PC-3 (cell line): ENCODE results near the gene IQCN. TPM values are rescaled to one million over a fixed set of nuclear protein-coding genes. Genes with fewer than 3 reads are reported as not detected.

ENCODE experiments used
- ATAC-seq: fragments of 200-7000 bp; cut with Tn5 transposase; 2 replicates; pipeline ENCODE4 v1.9.1; 2020; ENCODE audit warnings: mild to moderate bottlenecking, moderate library complexity
- BruUV-seq: library from RNA; stranded (reverse); fragments of 400-500 nt; replicated peaks from 2 replicates; lab custom pipeline; 2021; lab: Mats Ljungman, UMichigan
- CTCF ChIA-PET: fragments of 300-600 bp; sonication (Branson Sonifier 250); formaldehyde crosslinking; loops from one replicate; lab custom pipeline; 2022; ENCODE audit warnings: antibody characterized with exemption; lab: Charles Lee
- POLR2A ChIA-PET: fragments of 300-600 bp; sonication (Branson Sonifier 250); formaldehyde crosslinking; loops from one replicate; lab custom pipeline; 2022; ENCODE audit warnings: antibody characterized with exemption; ENCODE audit not compliant: unreplicated experiment; lab: Charles Lee
- DNase-seq: peaks from one replicate; pipeline ENCODE4 v3.0.0-alpha.2; 2015
- H2AFZ ChIP-seq: fragments of 300-600 bp; sonication (generic); 2 replicates; pipeline ENCODE4 v1.6.0; 2016; ENCODE audit warnings: antibody characterized with exemption, low read length
- H3F3A ChIP-seq: fragments of 300-600 bp; sonication (generic); one replicate; pipeline ENCODE4 v1.6.0; 2017; ENCODE audit warnings: antibody characterized with exemption, low read length, control low read depth, mild to moderate bottlenecking; ENCODE audit not compliant: unreplicated experiment
- H3K27ac ChIP-seq: fragments of 300-600 bp; sonication (generic); 2 replicates; pipeline ENCODE4 v1.5.1; 2016; ENCODE audit warnings: mild to moderate bottlenecking, low read length
- H3K27me3 ChIP-seq: fragments of 300-600 bp; sonication (generic); 2 replicates; pipeline ENCODE4 v1.6.1; 2016; ENCODE audit warnings: low read length, mixed read lengths
- H3K36me3 ChIP-seq: fragments of 300-600 bp; sonication (generic); 2 replicates; pipeline ENCODE4 v1.6.1; 2016; ENCODE audit warnings: low read depth, mixed run types, low read length, mixed read lengths
- H3K4me1 ChIP-seq: fragments of 300-600 bp; sonication (generic); 2 replicates; pipeline ENCODE4 v1.5.1; 2016; ENCODE audit warnings: low read length; ENCODE audit not compliant: insufficient read depth
- H3K4me2 ChIP-seq: fragments of 300-600 bp; sonication (generic); 2 replicates; pipeline ENCODE4 v1.6.0; 2016; ENCODE audit warnings: low read length
- H3K4me3 ChIP-seq: fragments of 300-600 bp; sonication (generic); 2 replicates; pipeline ENCODE4 v1.5.1; 2016; ENCODE audit warnings: mild to moderate bottlenecking, low read length, mixed read lengths
- H3K79me2 ChIP-seq: fragments of 300-600 bp; sonication (generic); 2 replicates; pipeline ENCODE4 v1.6.1; 2017; ENCODE audit warnings: low read length, mixed read lengths
- H3K9ac ChIP-seq: fragments of 300-600 bp; sonication (generic); 2 replicates; pipeline ENCODE4 v1.6.0; 2016; ENCODE audit warnings: mild to moderate bottlenecking, low read length
- H3K9me2 ChIP-seq: fragments of 300-600 bp; sonication (generic); replicated peaks from 2 replicates; pipeline ENCODE4 v1.6.1; 2016; ENCODE audit warnings: mixed run types, low read length, mixed read lengths
- H3K9me3 ChIP-seq: fragments of 300-600 bp; sonication (generic); 2 replicates; pipeline ENCODE4 v1.6.1; 2016; ENCODE audit warnings: low read length, mixed read lengths
- H4K20me1 ChIP-seq: fragments of 300-600 bp; sonication (generic); 2 replicates; pipeline ENCODE4 v1.6.1; 2016; ENCODE audit warnings: low read length, mixed read lengths
- CTCF ChIP-seq: fragments of 300-600 bp; sonication (generic); conservative IDR thresholded peaks from 2 replicates; pipeline ENCODE4 v1.5.1; 2017; ENCODE audit warnings: antibody characterized with exemption, low read depth, mild to moderate bottlenecking, low read length
- EZH2 ChIP-seq: fragments of 300-600 bp; sonication (generic); IDR thresholded peaks from one replicate; pipeline ENCODE4 v1.6.1; 2017; ENCODE audit warnings: antibody characterized with exemption, mild to moderate bottlenecking, low read length; ENCODE audit not compliant: unreplicated experiment
- EZH2phosphoT487 ChIP-seq: fragments of 300-600 bp; sonication (generic); IDR thresholded peaks from 2 replicates; pipeline ENCODE4 v1.6.1; 2018; ENCODE audit warnings: mild to moderate bottlenecking, antibody characterized with exemption, low read length, borderline replicate concordance
- intact Hi-C: fragments of 100-400 bp; cut with micrococcal nuclease; formaldehyde crosslinking; loops from 2 replicates; pipeline ENCODE4 v1.9.0; 2023
- total RNA-seq: library from RNA; depleted of rRNA; stranded (reverse); fragments of >200 nt; gene quantifications from 2 replicates; pipeline ENCODE4 v1.2.3, GENCODE V29; 2014

Gene IQCN
- total RNA-seq, 1 experiment from 2014 or later: 0.33 TPM

DNA sequence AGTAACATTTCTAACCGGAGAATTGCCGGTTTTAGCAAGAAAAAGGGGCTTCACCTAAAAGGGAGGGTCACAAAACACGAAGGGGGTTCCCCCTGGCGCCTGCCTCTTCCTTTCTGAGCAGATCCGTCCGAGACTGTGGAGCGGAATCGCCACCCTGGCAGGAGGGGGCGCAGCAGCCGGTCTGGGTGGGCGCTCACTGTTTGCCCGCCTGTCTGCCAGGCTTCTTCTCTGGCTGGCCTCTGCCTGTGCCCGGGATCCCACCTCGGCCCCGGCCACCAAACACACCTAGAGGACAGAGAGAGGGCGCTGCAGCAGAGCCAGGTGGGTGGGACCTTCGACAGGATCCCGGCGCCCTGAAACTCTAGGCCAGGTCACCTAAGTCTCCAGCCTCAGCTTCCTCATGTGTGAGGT is 33.0 kb upstream of the IQCN start:
- H2AFZ ChIP-seq: no peak overlapping the region

GRCh38 chr19:18306888-18307260 is 32.6 kb upstream of the IQCN start:
- H3K36me3 ChIP-seq: no peaks in the 10 kb centered on the region; the same call in 1 of the 2 replicates
- ATAC-seq (no peak), DNase-seq (no peak)
- ChIA-PET POLR2A (no interaction called here), CTCF (no interaction called here)
- H3K4me3 ChIP-seq: no peak overlapping the region
- no peaks in the 10 kb centered on the region for H3K27me3 ChIP-seq
- intact Hi-C loops: no loop called here
- no peaks in the 10 kb centered on the region for H3K9me3 ChIP-seq
- no peak overlapping the region for H3K9ac ChIP-seq
- 0 out of 2 replicates have a peak, but pooled peaks cover 11% of the 10 kb centered on the region for H3K4me1 ChIP-seq
- H3K9me2 ChIP-seq: no peaks in the 10 kb centered on the region
- no peak overlapping the region for H3K27ac ChIP-seq
- TF ChIP-seq CTCF (no peak), EZH2phosphoT487 (no peak)
- H3K79me2 ChIP-seq: no peaks in the 10 kb centered on the region
- BruUV-seq: TSS peak; percentile 74
- no peaks in the 10 kb centered on the region for H4K20me1 ChIP-seq
- H3F3A ChIP-seq: no peaks in the 10 kb centered on the region
- H2AFZ ChIP-seq: no peak overlapping the region
- no peak overlapping the region for H3K4me2 ChIP-seq

More for the DNA sequence above, 33.0 kb upstream of the IQCN start:
- no peaks in the 10 kb centered on the region for H3F3A ChIP-seq
- H3K27ac ChIP-seq: no peak overlapping the region
- H3K9me2 ChIP-seq: no peaks in the 10 kb centered on the region
- CTCF ChIA-PET: no interaction called here
- TF ChIP-seq EZH2phosphoT487 (no peak), CTCF (no peak), EZH2 (no peak)
- H3K9me3 ChIP-seq: no peaks in the 10 kb centered on the region
- peaks cover 3% of the 10 kb centered on the region for H3K36me3 ChIP-seq
- H3K79me2 ChIP-seq: no peaks in the 10 kb centered on the region
- ATAC-seq: no peak
- no peaks in the 10 kb centered on the region for H3K27me3 ChIP-seq
- H3K4me3 ChIP-seq: no peak overlapping the region
- H3K4me1 ChIP-seq: 0 out of 2 replicates have a peak, but pooled peaks cover 11% of the 10 kb centered on the region
- H3K9ac ChIP-seq: no peak overlapping the region
- POLR2A ChIA-PET: no interaction called here
- DNase-seq: no peak
- intact Hi-C loops: no loop called here
- H3K4me2 ChIP-seq: no peak overlapping the region
- no TSS peak for BruUV-seq
- H4K20me1 ChIP-seq: no peaks in the 10 kb centered on the region

DNA sequence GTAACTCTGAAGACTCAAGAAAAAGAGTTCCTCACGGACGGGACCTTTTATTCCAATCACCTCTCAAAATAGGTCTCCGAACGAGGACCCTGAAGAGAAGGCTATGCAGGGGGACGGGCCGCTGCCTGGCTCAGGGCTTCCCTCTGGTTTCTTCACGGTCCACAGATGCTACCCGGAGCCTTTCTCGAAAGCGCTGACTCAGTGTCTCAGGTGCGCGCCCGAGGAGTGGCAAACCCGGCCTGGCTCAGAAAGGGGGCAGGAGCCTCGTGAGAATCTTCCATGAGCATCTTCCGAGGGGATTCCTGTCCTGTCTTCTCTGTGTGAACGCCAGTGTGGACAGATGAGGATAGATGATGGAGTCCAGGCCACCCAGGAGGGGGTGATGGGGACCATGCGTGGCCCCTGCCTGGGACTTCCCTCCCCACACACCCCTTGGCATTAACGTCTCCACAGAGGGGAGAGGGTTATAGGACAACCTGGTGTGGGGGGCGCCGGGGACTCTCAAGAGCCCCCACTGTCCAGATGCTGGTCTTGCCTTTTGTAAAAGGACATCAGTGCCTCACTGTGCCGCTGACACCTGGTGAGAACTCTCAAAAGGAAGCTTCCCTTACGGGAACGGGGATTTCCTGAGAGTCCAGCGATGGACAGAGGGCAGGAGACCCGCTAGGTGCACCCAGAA is 32.1 kb upstream of the IQCN start:
- no peaks in the 10 kb centered on the region for H3F3A ChIP-seq
- POLR2A ChIA-PET: no interaction called here
- no peaks in the 10 kb centered on the region for H3K79me2 ChIP-seq
- no peaks in the 10 kb centered on the region for H4K20me1 ChIP-seq
- CTCF ChIA-PET: no interaction called here
- BruUV-seq: no TSS peak
- no peaks in the 10 kb centered on the region for H3K9me2 ChIP-seq
- no peaks in the 10 kb centered on the region for H3K9me3 ChIP-seq
- intact Hi-C loops: no loop called here
- H3K27me3 ChIP-seq: no peaks in the 10 kb centered on the region
- no peak overlapping the region for H3K27ac ChIP-seq
- no peak overlapping the region for H3K4me3 ChIP-seq
- ATAC-seq: no peak
- TF ChIP-seq EZH2phosphoT487 (no peak), EZH2 (no peak), CTCF (no peak)
- DNase-seq: no peak
- H3K4me1 ChIP-seq: peaks cover 12% of the 10 kb centered on the region; the same call in 1 of the 2 replicates
- no peak overlapping the region for H3K9ac ChIP-seq
- H3K36me3 ChIP-seq: no peaks in the 10 kb centered on the region; the same call in 1 of the 2 replicates
- H3K4me2 ChIP-seq: no peak overlapping the region
- no peak overlapping the region for H2AFZ ChIP-seq
